K562 (cell line): Measurements from ENCODE around the gene HSPB6. TPM values are rescaled to one million over a fixed set of nuclear protein-coding genes. Genes with fewer than 3 reads are reported as not detected.

Source experiments
- ARHGAP35 ChIP-seq: fragments of 450-650 bp; IDR thresholded peaks from 2 replicates; pipeline ENCODE4 v1.6.1; 2018; ENCODE audit not compliant: partially characterized antibody
- CSDE1 ChIP-seq, 2 experiments: fragments of 450-650 bp; IDR thresholded peaks; 2 replicates each; pipeline ENCODE4 v1.6.1; 2016; ENCODE audit warnings: mild to moderate bottlenecking in 1 of 2
- EP300 ChIP-seq: IDR thresholded peaks from 2 replicates; pipeline ENCODE4 v1.6.1; 2012; ENCODE audit warnings: low read length, improper control_type of control experiment
- HMG20B ChIP-seq: fragments of 250-450 bp; sonication (Bioruptor Pico); IDR thresholded peaks from 2 replicates; pipeline ENCODE4 v1.5.0; 2021; ENCODE audit warnings: mild to moderate bottlenecking
- L3MBTL2 ChIP-seq: fragments of 450-650 bp; IDR thresholded peaks from 2 replicates; pipeline ENCODE4 v1.6.1; 2016; ENCODE audit warnings: mild to moderate bottlenecking, moderate library complexity
- POLR3G ChIP-seq: IDR thresholded peaks from 2 replicates; pipeline ENCODE4 v1.6.1; 2011; ENCODE audit not compliant: insufficient read length, insufficient replicate concordance; ENCODE audit errors: extremely low read depth
- ZNF143 ChIP-seq: sonication (generic); formaldehyde crosslinking; IDR thresholded peaks from 2 replicates; pipeline ENCODE4 v1.9.0; 2022; ENCODE audit warnings: mild to moderate bottlenecking, missing genetic modification reagents
- ZNF431 ChIP-seq: sonication (generic); formaldehyde crosslinking; IDR thresholded peaks from 2 replicates; pipeline ENCODE4 v1.8.0; 2022; ENCODE audit warnings: mild to moderate bottlenecking, missing genetic modification reagents
- ZNF444 ChIP-seq: fragments of 250-450 bp; sonication (Bioruptor Pico); IDR thresholded peaks from 2 replicates; pipeline ENCODE4 v1.4.0; 2020; ENCODE audit warnings: mild to moderate bottlenecking, moderate library complexity
- ZNF76 ChIP-seq: fragments of 250-450 bp; sonication (Bioruptor Pico); IDR thresholded peaks from 2 replicates; pipeline ENCODE4 v1.4.0; 2020; ENCODE audit warnings: mild to moderate bottlenecking, moderate library complexity, borderline replicate concordance
- polyA plus RNA-seq, 8 experiments: library from polyadenylated mRNA; depleted of rRNA in 4 of 8; stranded (reverse) in 5 of 8; unstranded in 3 of 8; fragments of >200 nt; fragmentation: Nextera tagmentation in 2 of 8; fragmentation: Illumina TruSeq in 1 of 8; extraction: Ambion mirVana in 2 of 8; extraction: Trizol in 1 of 8; gene quantifications; 2 replicates each; pipeline versions ENCODE4 v1.2.1 to v1.2.3, GENCODE V29; 2011 to 2014; ENCODE audit warnings: inconsistent platforms in 1 of 8, missing spikeins in 1 of 8
- total RNA-seq, 7 experiments: library from RNA; depleted of rRNA in 6 of 7; stranded (reverse); fragments of >200 nt in 6 of 7; fragmentation: Illumina TruSeq in 2 of 7; extraction: Trizol in 2 of 7; gene quantifications; 2 replicates each; pipeline versions ENCODE4 v1.2.1 to v1.2.3, GENCODE V29; 2011 to 2021; ENCODE audit warnings: low replicate concordance in 1 of 7
- TF ChIP-seq, protein P1 (sequence below): sonication (generic); formaldehyde crosslinking; IDR thresholded peaks from 2 replicates; pipeline ENCODE4 v1.8.0; 2022; ENCODE audit warnings: mild to moderate bottlenecking, low read depth, missing genetic modification reagents
- TF ChIP-seq, protein P2 (sequence below): sonication (generic); formaldehyde crosslinking; IDR thresholded peaks from 2 replicates; pipeline ENCODE4 v1.8.0; 2023; ENCODE audit warnings: missing genetic modification reagents, mild to moderate bottlenecking, borderline replicate concordance
- TF ChIP-seq, protein P3 (sequence below): fragments of 450-650 bp; conservative IDR thresholded peaks from 2 replicates; pipeline ENCODE4 v1.6.1; 2016; ENCODE audit warnings: missing genetic modification characterization, low read depth, mild to moderate bottlenecking, missing compliant biosample characterization, moderate library complexity
- TF ChIP-seq, protein P4 (sequence below): fragments of 250-450 bp; sonication (Bioruptor Pico); IDR thresholded peaks from 2 replicates; pipeline ENCODE4 v1.8.0; 2022; ENCODE audit warnings: inconsistent platforms
- TF ChIP-seq, protein P5 (sequence below): fragments of 450-650 bp; IDR thresholded peaks from 2 replicates; pipeline ENCODE4 v1.6.1; 2016; ENCODE audit warnings: low read depth, mild to moderate bottlenecking, moderate library complexity
- TF ChIP-seq, protein P6 (sequence below): fragments of 250-450 bp; sonication (Bioruptor Pico); IDR thresholded peaks from 2 replicates; pipeline ENCODE4 v1.8.0; 2021; ENCODE audit warnings: mild to moderate bottlenecking, moderate library complexity

The HSPB6 gene
- total and polyA plus RNA-seq, 9 of the 15 experiments (the other 6 are each of a cell fraction or from before 2014, with no cell fraction given): 0.55 TPM; not detected in 8

DNA sequence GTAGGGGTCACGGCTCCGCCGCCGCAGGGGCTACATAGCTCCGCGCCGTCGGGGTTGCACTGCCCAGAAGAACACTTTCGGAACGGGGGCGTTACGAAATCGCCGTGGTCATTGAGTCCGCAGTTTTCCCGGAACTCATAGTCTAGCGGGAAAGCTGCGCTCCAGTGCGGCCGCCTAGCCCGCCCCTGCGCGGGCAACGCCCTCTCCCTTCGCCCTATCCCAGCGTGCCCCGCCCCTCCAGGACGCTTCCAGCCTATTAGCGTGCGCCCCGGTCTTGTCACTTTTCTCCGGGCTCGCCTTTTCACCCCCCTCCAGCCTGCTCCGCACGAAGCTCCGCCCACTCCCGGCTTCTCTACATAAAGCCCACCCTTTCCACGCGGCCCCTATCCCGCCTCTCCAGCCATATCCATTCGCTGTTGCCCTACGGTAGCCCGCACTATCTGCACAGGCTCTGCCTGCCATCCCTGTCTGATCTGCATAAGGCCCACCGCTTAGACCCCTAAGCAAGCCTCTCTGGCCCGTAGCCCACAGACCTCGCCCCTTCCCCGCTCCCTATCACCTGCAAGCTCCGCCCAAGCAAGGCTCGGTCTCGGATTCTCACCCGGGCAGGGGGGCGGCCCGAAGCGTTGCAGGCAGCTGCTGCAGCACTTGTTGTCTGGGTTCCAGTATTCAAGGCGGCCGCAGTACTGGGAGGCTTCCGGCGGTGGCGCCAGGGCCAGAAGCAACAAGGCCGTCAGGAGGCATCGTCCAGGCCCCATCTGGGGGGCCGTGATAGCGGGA is 16.2 kb downstream of the HSPB6 start (continued):
- TF ChIP-seq, protein P1, sequence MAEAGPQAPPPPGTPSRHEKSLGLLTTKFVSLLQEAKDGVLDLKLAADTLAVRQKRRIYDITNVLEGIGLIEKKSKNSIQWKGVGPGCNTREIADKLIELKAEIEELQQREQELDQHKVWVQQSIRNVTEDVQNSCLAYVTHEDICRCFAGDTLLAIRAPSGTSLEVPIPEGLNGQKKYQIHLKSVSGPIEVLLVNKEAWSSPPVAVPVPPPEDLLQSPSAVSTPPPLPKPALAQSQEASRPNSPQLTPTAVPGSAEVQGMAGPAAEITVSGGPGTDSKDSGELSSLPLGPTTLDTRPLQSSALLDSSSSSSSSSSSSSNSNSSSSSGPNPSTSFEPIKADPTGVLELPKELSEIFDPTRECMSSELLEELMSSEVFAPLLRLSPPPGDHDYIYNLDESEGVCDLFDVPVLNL (CRISPR knock-in tag): peak; percentile 38; the same call in 1 of the 2 replicates
- no peak for TF ChIP-seq POLR3G
- TF ChIP-seq, protein P2, sequence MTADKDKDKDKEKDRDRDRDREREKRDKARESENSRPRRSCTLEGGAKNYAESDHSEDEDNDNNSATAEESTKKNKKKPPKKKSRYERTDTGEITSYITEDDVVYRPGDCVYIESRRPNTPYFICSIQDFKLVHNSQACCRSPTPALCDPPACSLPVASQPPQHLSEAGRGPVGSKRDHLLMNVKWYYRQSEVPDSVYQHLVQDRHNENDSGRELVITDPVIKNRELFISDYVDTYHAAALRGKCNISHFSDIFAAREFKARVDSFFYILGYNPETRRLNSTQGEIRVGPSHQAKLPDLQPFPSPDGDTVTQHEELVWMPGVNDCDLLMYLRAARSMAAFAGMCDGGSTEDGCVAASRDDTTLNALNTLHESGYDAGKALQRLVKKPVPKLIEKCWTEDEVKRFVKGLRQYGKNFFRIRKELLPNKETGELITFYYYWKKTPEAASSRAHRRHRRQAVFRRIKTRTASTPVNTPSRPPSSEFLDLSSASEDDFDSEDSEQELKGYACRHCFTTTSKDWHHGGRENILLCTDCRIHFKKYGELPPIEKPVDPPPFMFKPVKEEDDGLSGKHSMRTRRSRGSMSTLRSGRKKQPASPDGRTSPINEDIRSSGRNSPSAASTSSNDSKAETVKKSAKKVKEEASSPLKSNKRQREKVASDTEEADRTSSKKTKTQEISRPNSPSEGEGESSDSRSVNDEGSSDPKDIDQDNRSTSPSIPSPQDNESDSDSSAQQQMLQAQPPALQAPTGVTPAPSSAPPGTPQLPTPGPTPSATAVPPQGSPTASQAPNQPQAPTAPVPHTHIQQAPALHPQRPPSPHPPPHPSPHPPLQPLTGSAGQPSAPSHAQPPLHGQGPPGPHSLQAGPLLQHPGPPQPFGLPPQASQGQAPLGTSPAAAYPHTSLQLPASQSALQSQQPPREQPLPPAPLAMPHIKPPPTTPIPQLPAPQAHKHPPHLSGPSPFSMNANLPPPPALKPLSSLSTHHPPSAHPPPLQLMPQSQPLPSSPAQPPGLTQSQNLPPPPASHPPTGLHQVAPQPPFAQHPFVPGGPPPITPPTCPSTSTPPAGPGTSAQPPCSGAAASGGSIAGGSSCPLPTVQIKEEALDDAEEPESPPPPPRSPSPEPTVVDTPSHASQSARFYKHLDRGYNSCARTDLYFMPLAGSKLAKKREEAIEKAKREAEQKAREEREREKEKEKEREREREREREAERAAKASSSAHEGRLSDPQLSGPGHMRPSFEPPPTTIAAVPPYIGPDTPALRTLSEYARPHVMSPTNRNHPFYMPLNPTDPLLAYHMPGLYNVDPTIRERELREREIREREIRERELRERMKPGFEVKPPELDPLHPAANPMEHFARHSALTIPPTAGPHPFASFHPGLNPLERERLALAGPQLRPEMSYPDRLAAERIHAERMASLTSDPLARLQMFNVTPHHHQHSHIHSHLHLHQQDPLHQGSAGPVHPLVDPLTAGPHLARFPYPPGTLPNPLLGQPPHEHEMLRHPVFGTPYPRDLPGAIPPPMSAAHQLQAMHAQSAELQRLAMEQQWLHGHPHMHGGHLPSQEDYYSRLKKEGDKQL: no peak
- TF ChIP-seq ZNF76: no peak
- TF ChIP-seq ZNF143 (CRISPR knock-in tag): peak; percentile 49; the same call in 1 of the 2 replicates
- peak; percentile 68 for TF ChIP-seq L3MBTL2
- TF ChIP-seq CSDE1 (IDR thresholded peaks at IDR 0.05): no peak
- no peak for TF ChIP-seq ZNF444 (CRISPR knock-in tag)
- TF ChIP-seq, protein P3, sequence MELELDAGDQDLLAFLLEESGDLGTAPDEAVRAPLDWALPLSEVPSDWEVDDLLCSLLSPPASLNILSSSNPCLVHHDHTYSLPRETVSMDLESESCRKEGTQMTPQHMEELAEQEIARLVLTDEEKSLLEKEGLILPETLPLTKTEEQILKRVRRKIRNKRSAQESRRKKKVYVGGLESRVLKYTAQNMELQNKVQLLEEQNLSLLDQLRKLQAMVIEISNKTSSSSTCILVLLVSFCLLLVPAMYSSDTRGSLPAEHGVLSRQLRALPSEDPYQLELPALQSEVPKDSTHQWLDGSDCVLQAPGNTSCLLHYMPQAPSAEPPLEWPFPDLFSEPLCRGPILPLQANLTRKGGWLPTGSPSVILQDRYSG (tag): no peak
- no peak for TF ChIP-seq ARHGAP35
- no peak for TF ChIP-seq HMG20B (CRISPR knock-in tag)
- TF ChIP-seq, protein P4, sequence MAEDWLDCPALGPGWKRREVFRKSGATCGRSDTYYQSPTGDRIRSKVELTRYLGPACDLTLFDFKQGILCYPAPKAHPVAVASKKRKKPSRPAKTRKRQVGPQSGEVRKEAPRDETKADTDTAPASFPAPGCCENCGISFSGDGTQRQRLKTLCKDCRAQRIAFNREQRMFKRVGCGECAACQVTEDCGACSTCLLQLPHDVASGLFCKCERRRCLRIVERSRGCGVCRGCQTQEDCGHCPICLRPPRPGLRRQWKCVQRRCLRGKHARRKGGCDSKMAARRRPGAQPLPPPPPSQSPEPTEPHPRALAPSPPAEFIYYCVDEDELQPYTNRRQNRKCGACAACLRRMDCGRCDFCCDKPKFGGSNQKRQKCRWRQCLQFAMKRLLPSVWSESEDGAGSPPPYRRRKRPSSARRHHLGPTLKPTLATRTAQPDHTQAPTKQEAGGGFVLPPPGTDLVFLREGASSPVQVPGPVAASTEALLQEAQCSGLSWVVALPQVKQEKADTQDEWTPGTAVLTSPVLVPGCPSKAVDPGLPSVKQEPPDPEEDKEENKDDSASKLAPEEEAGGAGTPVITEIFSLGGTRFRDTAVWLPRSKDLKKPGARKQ: no peak
- TF ChIP-seq, protein P5, sequence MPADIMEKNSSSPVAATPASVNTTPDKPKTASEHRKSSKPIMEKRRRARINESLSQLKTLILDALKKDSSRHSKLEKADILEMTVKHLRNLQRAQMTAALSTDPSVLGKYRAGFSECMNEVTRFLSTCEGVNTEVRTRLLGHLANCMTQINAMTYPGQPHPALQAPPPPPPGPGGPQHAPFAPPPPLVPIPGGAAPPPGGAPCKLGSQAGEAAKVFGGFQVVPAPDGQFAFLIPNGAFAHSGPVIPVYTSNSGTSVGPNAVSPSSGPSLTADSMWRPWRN: no peak
- no peak for TF ChIP-seq ZNF431 (CRISPR knock-in tag)
- TF ChIP-seq EP300: no peak
- TF ChIP-seq, protein P6, sequence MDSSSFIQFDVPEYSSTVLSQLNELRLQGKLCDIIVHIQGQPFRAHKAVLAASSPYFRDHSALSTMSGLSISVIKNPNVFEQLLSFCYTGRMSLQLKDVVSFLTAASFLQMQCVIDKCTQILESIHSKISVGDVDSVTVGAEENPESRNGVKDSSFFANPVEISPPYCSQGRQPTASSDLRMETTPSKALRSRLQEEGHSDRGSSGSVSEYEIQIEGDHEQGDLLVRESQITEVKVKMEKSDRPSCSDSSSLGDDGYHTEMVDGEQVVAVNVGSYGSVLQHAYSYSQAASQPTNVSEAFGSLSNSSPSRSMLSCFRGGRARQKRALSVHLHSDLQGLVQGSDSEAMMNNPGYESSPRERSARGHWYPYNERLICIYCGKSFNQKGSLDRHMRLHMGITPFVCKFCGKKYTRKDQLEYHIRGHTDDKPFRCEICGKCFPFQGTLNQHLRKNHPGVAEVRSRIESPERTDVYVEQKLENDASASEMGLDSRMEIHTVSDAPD: no peak
